ENCODE measurements around the gene ITGA3. TPM values are rescaled to one million over a fixed set of nuclear protein-coding genes. Genes with fewer than 3 reads are reported as not detected.

ITGA3 gene
- total and polyA plus RNA-seq, 12 donors, result 12.5 to 44.2 (median 23.1) TPM

- ATAC-seq (no peak), DNase-seq (no peak)
- H3K27me3 ChIP-seq, result no peaks in the 10 kb centered on the region
- H3K9me3 ChIP-seq, result no peaks in the 10 kb centered on the region
- H3K4me3 ChIP-seq, result no peak overlapping the region
- H3K27ac ChIP-seq, result peak overlapping the region in 6 of 10 donors; percentile 29 to 63 (median 51)
- TF ChIP-seq CTCF (IDR thresholded peaks at IDR 0.05), result no peak
- intact Hi-C loops (cut with DNase I), result loop anchor here in 3 of 10 donors (10.0 kb wide), 3 partner anchors 197 to 517 kb away; no protein-coding TSS in a partner anchor
- H3K4me1 ChIP-seq, result peaks cover 0 to 18% (median 3%) of the 10 kb centered on the region in 9 donors
- H3K36me3 ChIP-seq, result peaks cover 0 to 69% (median 26%) of the 10 kb centered on the region in 9 donors
- 78 to 80% methylated on average over 5 of the region's 5 CpGs for WGBS, 2 donors
Observed at GRCh38 chr17:50081757-50082156, 25.8 kb downstream of the ITGA3 start.

- Histone ChIP-seq H3K9me3 (no peaks in the 10 kb centered on the region), H3K36me3 (peaks cover 0 to 46% (median 0%) of the 10 kb centered on the region in 9 donors), H3K27me3 (no peaks in the 10 kb centered on the region), H3K27ac (no peak overlapping the region), H3K4me3 (no peak overlapping the region), H3K4me1 (no peaks in the 10 kb centered on the region)
- DNase-seq (peak; percentile 63 to 78), ATAC-seq (peak; percentile 76 to 93 (median 86))
- peak; percentile 94 to 99 (median 96) for TF ChIP-seq CTCF (IDR thresholded peaks at IDR 0.05)
- intact Hi-C loops (cut with DNase I), result loop anchor here in 9 of 10 donors (1.0 to 10.0 kb wide), 9 partner anchors 35 to 523 kb away; no protein-coding TSS in a partner anchor
- WGBS, 2 donors, result 53 to 55% methylated on average over 10 of the region's 10 CpGs
Observed at GRCh38 chr17:50087246-50087911, 31.5 kb downstream of the ITGA3 start.

- H3K27ac ChIP-seq, result no peak overlapping the region
- DNase-seq (no peak), ATAC-seq (peak in 6 of 8 donors; percentile 8 to 49 (median 20))
- H3K4me1 ChIP-seq, result no peaks in the 10 kb centered on the region
- H3K9me3 ChIP-seq, result no peaks in the 10 kb centered on the region
- intact Hi-C loops (cut with DNase I), result loop anchor here (1.0 to 10.0 kb wide), 9 partner anchors 35 to 523 kb away; no protein-coding TSS in a partner anchor
- peaks cover 0 to 40% (median 0%) of the 10 kb centered on the region in 9 donors for H3K36me3 ChIP-seq
- WGBS, 2 donors, result 86 to 89% methylated on average over 19 of the region's 19 CpGs
- no peak for TF ChIP-seq CTCF (IDR thresholded peaks at IDR 0.05)
- H3K4me3 ChIP-seq, result no peak overlapping the region
- H3K27me3 ChIP-seq, result no peaks in the 10 kb centered on the region
Observed at GRCh38 chr17:50087912-50088405, 32.0 kb downstream of the ITGA3 start.

- Histone ChIP-seq H3K4me3 (no peak overlapping the region), H3K36me3 (peaks cover 0 to 31% (median 0%) of the 10 kb centered on the region in 9 donors), H3K27me3 (no peaks in the 10 kb centered on the region), H3K4me1 (peaks cover 0 to 6% (median 3%) of the 10 kb centered on the region in 9 donors), H3K27ac (no peak overlapping the region), H3K9me3 (no peaks in the 10 kb centered on the region)
- no peak for DNase-seq
- ATAC-seq, result no peak
- 83 to 85% methylated on average over 25 of the region's 25 CpGs for whole genome bisulfite sequencing, 2 donors
- TF ChIP-seq CTCF (IDR thresholded peaks at IDR 0.05), result no peak
- intact Hi-C loops (cut with DNase I), result loop anchor here in 4 of 10 donors (2.0 to 10.0 kb wide), 4 partner anchors 62 to 524 kb away; no protein-coding TSS in a partner anchor
Observed at GRCh38 chr17:50088952-50089825, 33.3 kb downstream of the ITGA3 start.

Measured in heart right ventricle (tissue), 16 donors.